T-helper 1 cell treated with Interleukin-12 subunit alpha and Interleukin-12 subunit beta and Interleukin-4 antibody, amounts not matched to agents 30 ng/mL and 1 ng/mL, for 36 hours (primary cell): ENCODE measurements around the gene OR6S1. TPM values are rescaled to one million over a fixed set of nuclear protein-coding genes. Genes with fewer than 3 reads are reported as not detected.
"Not testable (repeated sequence)": the region's sequence is repeated elsewhere in the genome, so short reads cannot be mapped to it uniquely, and the experiment has no call there.

Experiments used
- intact Hi-C: fragments of 100-400 bp; cut with micrococcal nuclease; formaldehyde crosslinking; loops from one replicate; pipeline ENCODE4 v1.15.1; 2024
- total RNA-seq: library from RNA; stranded (reverse); gene quantifications from 2 replicates; pipeline ENCODE4 v1.2.3, GENCODE V29; 2022

OR6S1 gene
- total RNA-seq, 1 donor from 2014 or later, result not detected

DNA sequence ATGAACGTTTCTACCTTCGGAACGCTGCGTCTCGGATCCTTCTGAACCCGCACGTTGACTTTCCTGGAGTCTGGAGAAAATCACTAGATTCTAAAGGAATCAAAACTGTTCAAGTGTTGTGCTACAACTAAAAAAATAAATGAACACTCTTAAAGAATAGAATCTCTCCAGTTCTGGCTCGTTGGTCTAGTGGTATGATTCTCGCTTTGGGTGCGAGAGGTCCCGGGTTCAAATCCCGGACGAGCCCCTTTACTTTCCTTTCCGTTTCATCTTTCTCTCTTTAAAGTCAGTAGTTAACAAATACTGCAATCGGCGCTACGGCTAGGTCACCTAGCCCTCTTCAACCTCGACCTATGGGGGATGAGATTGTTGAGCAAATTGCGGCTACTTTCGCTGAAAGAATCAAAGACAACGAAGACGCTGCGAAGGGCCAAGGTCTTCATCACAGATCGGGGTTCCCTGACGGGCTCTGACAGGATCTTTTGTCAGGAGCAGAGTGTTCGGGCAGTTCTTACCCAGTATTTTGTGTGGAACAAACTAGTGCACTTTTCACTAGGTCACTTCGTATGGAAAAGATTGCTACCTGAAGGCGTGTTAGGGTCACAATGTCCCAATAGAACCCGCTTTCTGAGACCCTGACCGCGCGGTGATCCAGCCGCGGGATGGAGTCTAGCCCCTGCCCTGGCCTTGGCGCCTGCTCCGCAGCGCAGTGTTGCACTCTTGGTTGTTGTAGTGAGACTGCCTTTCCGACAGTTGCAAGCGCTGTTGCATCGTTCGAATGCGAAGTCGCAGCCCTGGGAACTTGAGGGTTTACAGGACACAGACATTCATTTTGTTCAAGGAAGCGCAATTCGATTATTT lies 8.4 kb downstream of the OR6S1 start:
- intact Hi-C loops, result loop anchor here (1.0 kb wide), 4 partner anchors 8 to 306 kb away; no protein-coding TSS in a partner anchor

DNA sequence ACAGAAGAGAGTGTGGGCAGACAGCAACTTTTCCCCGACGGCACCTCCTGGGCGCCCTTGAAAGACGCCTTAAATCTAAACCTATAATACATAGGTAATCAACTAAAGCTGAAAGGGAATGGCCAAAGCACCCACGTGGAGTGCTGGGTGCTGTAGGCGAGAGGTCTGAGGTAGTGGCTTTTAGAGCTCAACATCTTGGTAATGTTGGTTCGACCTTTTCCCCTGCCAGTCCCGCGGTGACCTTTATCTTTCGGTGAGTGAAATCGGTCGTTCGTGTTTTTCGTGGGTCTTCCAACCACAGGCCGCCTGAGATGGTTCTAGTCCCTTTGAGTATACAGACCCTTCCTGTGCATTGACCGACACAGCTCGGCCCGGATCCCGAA lies 9.1 kb downstream of the OR6S1 start:
- intact Hi-C loops, result no loop called here

DNA sequence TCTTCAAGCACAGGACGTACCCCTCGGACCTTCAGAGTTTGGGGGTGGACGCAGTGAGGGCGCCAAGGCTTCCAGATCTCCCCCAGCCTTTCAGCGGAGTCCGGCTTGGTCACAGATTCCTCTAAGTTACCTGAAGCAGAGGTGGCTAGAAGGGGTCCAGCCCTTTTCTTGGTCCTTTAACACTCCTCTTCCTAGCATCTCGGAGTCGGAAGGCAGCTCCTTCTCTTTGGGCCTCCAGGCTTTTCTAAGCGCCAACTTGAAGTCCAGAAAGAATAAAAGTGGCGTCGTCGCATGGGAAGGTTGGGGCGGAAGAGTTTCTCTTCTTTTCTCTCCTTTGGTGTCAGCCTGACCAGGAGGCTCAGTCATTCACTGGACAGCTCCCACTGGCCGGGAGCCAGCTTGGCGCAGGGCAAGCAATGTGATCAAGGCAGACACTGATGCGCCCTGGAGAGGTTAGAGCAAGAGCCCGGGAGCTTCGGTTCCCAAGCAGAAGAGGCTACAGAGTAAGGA lies 9.6 kb downstream of the OR6S1 start:
- intact Hi-C loops, result loop anchor here (1.0 kb wide), 1 partner anchor 19 kb away; no protein-coding TSS in a partner anchor

DNA sequence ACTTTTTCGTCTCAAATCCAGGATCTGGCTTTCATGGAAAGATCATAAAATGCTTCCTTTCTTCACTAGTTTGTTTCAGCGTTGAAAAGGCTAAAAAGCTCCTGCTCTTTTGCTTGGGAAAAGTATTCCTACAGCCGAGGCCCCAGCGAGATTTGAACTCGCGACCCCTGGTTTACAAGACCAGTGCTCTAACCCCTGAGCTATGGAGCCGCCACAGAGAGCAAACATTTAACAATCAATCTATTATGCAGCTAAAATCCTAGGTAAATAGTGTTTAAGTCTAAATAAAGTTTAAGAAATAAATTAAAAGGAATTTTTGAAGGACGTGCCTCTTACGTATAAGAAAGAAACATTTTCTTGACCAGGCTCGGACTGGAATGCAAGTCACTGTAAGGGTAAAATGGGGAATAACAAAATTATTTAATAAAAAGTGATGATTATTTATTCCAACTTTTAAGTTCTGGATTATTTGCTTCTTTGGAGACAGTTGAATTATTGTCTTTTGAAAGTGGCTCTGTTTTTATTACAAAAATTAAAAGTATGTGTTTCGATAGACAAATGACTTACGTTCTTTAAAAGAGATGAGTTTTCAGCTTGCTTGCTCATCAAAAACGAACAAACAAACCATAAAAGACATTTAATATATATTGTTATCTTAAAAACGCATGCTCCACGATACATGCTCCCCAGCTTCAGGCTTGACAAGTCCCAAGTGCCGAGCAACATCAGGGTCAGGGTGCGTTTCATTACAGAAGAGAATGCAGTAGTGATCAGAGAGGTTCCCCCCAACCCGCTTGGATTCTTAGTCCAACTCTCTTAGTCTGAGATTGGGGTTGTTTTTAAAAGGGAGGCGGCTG lies 10.2 kb downstream of the OR6S1 start:
- intact Hi-C loops, result loop anchor here (1.0 kb wide), 1 partner anchor 18 kb away; no protein-coding TSS in a partner anchor

DNA sequence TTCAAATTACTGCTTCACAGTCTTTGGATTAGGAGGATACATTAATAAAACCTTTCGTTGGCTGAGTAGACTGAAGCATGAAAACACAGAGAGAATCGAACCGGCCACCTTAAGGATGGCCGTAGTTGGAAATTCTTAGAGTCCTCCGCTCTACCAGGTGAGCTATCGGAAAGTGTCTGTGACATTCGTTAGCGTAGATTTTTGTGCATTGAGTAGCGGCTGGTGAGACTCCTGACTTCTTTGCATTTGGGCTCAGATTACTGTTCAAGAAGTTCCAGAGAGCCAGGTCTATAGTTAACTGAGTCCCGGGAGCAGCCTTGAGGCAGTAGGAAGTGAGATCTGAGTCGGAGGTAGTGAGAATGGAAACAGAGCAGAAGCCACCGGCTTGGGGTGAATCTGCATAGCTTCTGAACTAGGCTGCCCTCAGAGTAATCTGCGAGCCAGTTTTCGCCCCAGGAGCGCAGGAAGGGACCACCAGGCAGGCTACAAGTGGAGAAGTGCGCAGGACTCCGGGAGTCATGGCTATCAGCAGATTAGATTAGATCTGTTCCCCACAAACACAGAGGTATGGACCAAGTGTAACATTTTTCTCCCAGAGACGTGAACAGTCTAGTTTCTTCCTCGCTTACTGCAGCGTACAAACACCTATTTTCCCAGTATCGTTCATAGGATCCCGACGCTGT lies 11.0 kb downstream of the OR6S1 start:
- intact Hi-C loops, result loop anchor here (1.0 kb wide), 2 partner anchors 17 to 61 kb away; no protein-coding TSS in a partner anchor

DNA sequence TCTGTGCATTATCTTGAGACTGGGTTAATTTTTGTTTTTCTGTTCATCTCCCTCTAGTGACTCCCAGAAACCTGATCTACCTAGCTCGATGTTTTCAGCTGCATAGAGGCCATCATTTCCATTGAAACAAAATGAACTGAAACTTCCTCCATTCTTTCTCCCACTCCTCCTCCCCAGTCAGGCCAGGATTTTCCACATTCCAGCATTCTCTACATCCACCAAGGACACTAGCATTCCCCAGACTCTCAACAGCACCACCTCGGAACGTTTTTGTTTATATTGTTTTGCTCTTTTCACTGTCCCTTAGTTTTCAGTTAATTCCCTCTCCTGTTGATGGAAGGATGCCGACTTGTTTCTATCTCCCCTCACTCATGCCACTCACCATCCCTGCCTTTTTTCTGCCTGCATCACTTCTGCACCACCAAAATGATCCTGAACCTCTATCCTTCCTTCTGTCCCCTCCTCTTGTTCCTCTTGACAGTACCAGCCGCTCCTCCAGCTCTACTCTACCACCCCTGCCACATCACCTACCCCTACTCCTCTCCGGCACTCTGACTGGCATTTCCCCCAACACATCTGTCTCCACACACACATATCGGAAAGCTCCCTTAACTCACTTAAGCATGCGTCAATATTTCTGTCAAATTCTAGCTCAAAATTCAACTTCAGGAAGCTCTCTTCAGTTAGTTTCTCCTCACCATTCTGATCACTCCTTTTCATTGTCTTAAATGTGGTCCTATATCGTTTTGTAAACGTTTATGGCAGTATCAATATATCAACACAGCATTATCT lies 13.2 kb downstream of the OR6S1 start:
- intact Hi-C loops, result no loop called here

DNA sequence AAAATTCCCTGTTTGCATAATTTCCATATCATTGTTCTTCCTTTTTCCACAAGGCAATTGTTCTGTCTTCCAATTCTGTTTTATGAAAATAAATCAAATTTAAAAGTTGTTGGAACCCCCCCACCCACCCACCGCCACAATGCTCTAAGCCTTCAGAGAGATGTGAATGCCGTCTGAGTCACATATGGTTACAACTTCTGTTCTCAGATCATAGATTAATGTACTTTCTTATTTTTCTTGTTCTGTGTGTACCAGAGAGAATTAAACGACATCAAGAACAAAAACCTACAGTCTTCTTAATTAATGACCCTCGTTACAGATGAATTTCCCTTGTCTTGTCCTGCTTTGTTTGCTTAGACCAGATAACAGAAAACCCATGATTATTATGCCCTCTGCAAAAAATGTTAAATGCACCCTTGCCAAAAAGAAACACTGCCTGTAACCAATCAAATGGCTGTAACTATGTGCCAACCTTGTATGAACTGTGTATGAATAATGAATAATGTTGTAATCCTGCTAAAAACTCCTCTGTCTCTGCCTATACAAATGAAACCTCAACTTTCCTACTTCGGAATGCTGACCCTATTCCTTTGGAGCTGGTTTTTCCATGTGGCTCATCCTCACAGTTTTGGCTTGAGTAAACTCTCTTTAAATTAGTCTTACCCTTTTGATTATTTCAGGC lies 14.0 kb downstream of the OR6S1 start:
- intact Hi-C loops, result no loop called here

DNA sequence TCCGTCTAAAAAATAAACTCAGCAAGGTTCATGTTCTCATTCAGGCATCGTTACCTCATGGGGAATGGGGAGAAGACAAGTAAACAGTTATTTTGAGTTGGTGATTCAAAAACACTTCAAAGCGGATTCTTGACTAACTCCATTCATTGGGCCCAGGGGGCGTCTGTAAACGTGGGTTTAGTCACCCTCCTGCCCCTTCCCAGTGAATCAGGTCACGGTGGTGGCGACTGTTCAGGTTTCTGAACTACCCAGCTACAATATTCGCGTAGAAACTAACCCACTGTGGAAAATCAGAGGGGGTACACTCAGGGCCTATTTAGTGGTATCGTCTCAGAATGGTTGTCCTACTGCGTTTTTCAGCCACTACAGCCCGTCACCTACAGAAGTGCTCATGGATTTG lies 15.2 kb downstream of the OR6S1 start:
- intact Hi-C loops, result no loop called here

DNA sequence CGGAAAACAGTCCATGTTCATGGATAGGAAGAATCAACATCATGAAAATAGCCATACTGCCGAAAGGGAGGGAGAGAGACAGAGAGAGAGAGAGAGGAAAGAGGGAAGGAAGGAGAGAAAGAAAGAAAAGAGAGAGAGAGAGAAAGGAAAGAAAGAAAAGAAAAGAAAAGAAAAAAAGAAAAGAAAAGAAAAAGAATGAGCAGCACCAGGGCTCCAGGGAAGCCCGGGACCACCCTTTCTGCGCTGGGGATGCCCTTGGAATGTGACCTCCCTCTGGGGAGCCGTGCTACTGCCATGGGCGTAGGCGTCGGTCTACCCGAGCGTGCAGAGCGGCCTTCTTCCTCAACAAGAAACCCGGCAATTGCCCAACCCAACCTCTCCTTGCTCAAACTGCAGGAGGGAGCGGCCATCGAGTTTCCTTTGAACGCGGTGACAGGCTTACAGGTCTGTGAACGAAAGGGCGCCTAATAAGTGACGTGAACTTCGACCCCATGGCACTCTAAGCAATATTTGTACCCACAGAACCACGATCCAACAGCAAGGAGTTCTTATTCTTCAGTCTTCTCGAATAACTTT lies 16.9 kb downstream of the OR6S1 start:
- intact Hi-C loops, result loop anchor here (1.0 to 2.0 kb wide), 4 partner anchors 9 to 60 kb away; partner anchors contain the start of gene RNASE4

DNA sequence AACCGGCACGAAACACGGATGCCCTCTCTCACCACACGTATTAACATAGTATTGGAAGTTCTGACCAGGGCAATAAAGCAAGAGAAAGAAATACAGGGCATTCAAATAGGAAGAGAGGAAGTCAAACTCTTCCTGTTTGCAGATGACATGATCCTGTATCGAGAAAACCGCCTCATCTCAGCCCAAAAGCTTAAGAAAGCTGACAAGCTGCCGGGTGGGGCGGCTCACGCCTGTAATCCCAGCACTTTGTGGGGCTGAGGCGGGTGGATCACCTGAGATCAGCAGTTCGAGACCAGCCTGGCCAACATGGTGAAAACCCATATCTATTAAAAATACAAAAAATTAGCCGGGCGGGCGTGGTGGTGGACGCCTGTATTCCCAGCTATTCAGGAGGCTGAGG lies 17.7 kb downstream of the OR6S1 start:
- intact Hi-C loops, result loop anchor here (1.0 to 2.0 kb wide), 2 partner anchors 10 to 29 kb away; no protein-coding TSS in a partner anchor

DNA sequence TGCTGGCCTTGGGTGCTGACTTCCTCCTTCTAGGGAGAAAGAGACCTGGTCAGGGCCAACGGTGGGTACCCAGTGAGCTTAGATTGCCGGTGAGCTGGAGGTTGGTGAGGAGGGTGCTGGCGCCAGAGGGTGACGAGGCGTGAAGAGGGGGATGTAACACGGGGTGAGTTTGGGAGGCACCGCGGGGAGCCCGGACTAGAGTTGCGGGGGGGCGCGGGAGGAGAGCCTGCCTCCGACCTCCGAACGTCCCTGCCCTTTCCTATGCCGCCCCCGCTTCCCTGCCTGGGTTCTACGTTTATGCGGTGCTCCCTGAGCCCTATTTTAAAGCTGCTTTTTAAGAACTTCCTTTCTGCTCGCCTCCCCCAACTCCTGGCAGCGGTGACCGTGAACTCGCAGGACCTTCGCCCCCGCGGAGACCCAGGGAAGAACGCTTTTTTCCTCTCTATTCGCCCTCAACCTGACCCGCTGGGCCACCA lies 18.6 kb downstream of the OR6S1 start:
- intact Hi-C loops, result no loop called here

DNA sequence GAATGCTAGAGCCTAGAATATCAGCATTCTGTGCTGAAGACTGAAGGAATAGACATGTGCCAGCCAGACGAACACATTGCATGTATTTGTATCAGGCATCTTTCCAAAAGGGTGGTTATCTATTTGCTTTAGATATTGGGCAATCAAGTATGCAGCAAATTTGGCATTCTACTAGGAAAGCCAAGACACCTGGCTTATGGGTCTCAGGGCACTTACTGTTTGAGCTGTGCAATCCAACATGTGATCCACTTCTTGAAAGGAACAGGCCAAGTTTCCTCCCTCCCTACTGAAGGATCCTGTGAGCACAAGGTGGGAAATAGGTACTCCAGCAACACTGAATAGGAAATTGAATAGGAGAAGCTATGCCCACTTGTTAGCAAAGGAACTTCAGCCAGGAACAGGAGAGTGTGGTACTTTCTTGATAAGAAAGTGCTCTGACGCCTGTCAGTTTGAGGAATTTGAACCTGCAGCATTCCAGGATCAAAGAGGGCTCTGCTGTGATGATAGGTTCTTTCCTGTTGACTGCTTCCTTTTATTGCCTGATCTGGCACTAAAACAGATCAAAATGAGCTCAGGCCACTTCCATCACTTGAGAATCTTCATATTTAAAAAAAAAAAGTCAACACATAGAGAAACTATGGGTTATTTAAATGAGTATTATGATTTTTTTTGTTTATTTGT lies 20.6 kb downstream of the OR6S1 start:
- intact Hi-C loops, result no loop called here

DNA sequence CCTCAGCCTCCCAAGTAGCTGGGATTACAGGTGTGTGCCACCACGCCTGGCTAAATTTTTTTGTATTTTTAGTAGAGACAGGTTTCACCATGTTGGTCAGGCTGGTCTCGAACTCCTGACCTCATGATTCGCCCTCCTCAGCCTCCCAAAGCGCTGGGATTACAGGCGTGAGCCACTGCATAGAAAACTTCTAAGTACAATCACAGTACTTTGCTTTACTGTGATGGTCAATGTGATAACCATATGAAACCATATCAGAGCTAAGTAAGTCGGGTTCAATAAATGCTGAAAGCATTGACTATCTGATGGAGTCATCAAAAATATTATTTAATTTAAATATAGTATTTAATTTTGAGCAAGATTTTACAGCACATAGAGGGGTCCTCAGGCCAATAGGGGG lies 21.8 kb downstream of the OR6S1 start:
- intact Hi-C loops, result not testable (repeated sequence)

DNA sequence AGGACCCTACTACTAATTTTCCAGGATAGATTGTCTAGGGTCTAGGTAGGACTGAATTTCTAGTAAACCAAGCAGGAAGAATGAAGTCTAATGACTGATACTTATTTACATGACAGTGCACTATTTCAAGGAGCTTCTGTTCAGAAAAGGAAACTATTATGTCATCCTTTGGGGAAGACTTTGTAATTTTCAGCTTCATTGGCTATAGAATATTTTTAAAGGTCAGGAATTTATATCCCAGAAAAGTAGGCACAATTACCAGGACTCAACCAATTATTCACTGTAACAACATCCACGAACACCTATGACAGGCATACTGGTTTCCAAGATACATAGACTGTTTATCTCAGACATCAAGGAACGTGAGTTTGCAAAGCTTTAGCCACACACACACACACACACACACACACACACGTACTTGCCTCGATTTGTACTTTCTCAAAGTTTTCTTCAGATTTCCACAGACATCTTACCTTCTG lies 23.2 kb downstream of the OR6S1 start:
- intact Hi-C loops, result no loop called here

DNA sequence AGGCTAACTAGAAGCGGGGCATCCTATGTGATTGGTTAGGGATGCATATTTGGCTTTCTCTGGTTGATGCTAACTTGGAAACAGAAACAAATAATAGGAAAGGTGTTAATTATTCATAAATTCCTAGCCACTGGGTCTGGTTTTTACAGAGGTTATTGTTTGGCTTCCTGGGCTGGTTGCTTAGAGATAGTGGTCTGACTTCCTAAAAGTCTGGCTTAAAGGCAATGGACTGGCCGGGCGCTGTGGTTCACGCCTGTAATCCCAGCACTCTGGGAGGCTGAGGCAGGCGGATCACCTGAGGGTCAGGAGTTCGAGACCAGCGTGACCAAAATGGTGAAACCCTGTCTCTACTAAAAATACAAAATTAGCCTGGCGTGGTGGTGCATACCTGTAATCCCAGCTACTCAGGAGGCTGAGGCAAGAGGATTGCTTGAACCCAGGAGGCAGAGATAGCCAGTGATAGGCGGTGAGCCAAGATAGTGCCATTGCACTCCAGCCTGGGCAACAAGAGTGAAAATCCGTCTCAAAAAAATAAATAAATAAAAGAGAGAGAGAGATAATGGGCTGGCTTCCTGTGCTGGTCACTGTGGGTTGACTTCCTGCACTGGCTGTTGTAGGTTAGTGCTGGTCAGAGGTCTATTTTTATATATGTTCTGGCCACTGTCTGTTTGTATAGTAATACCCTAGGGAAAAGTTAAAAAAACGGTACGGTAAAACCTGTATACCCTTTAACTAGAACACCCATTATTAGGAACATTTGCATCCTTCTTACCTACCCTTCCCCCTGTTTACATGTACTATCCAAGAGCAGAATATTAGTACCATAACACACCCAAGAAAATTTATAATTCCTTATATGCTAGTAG lies 24.1 kb downstream of the OR6S1 start:
- intact Hi-C loops, result no loop called here

DNA sequence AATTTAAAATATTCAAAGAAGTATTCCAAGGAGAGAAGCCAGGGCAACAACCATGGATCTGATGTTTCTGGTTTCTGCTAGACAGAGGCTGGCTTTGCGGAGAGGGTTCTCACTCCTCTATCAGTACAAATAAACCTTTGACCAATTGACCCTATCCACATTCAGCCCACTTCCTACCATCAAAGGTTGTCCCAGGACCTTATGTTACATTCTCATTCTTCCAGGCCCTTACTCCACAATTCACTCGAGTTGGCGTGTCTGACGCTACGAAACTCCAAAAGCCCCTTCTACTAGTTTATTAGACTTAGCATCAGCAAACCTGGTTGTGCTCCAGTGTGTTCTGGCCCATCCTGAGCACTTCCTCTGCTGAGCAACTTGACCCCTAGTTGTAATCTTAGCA lies 25.5 kb downstream of the OR6S1 start:
- intact Hi-C loops, result no loop called here

DNA sequence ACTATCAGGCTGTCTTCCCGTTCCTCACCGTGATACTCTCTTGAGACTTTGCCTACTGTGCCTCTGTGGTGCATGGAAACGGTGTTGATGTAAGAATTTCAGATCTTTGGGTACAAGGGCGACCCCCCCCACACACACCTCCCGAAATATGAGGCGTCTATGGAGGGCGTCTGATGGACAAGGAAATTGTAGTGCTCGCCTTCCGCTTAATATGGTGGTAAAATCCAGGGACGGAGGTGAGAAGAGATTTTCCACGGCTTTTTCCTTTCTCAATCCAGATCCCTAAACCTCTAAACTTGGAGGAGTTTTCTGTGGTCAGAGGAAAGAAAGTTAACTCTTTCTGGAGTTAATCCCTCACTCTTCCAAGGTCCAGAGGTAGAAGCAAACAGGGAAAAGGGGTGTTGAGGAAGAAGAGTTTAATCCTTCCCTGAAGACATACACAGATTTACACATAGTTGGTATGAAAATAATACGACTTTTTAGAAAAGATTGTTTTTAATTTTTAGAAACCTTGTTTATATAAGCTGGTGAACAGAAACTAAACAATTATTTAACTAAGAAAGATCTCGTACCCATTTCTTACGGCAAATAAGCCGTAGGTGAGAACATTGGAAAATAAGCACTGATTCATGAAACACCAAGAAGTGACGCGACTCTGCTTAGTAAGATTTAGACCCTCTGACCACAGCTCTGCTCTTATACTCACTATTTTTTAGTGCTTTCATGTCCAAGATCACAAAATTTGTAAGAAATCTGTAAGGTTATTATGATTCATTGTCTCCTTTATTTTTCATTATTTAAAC lies 27.3 kb downstream of the OR6S1 start:
- intact Hi-C loops, result loop anchor here (5.0 kb wide), 2 partner anchors 243 to 488 kb away; partner anchors contain the start of gene TMEM253
